Measurements from ENCODE around the gene LST1.

The LST1 gene

GRCh38 chr6:31620586-31621319 is 34.7 kb downstream of the LST1 start, which contains the start of gene PRRC2A:
TSS of gene PRRC2A (plus strand) at chr6:31620715. CDS start at chr6:31622790, 2,075 bp downstream.
- DNase-seq (ENCODE audit: low read depth) = peak; percentile 41

GRCh38 chr6:31621320-31621939 is 35.4 kb downstream of the LST1 start:
- no peak for DNase-seq (ENCODE audit: low read depth)

- DNase-seq (ENCODE audit: low read depth) = no peak
Observed at GRCh38 chr6:31621991-31622390, 35.9 kb downstream of the LST1 start.

- no peak for DNase-seq (ENCODE audit: low read depth)
Observed at GRCh38 chr6:31622684-31623091, 36.6 kb downstream of the LST1 start.

- DNase-seq (ENCODE audit: low read depth) = no peak
Observed at GRCh38 chr6:31624070-31624469, 38.0 kb downstream of the LST1 start.

GRCh38 chr6:31626952-31627351 is 40.9 kb downstream of the LST1 start:
- DNase-seq (ENCODE audit: low read depth) = no peak

- no peak for DNase-seq (ENCODE audit: low read depth)
Observed at GRCh38 chr6:31627690-31628287, 41.7 kb downstream of the LST1 start.

GRCh38 chr6:31629014-31629413 is 42.9 kb downstream of the LST1 start:
- no peak for DNase-seq (ENCODE audit: low read depth)

- DNase-seq (ENCODE audit: low read depth) = no peak
Observed at GRCh38 chr6:31630177-31630934, 44.3 kb downstream of the LST1 start.

GRCh38 chr6:31631209-31631608 is 45.1 kb downstream of the LST1 start:
- DNase-seq (ENCODE audit: low read depth) = no peak

GRCh38 chr6:31631681-31632278 is 45.7 kb downstream of the LST1 start:
- no peak for DNase-seq (ENCODE audit: low read depth)

- DNase-seq (ENCODE audit: low read depth) = no peak
Observed at GRCh38 chr6:31632279-31632946, 46.3 kb downstream of the LST1 start.

GRCh38 chr6:31633447-31633846 is 47.4 kb downstream of the LST1 start:
- DNase-seq (ENCODE audit: low read depth) = no peak

GRCh38 chr6:31634131-31634530 is 48.1 kb downstream of the LST1 start:
- no peak for DNase-seq (ENCODE audit: low read depth)

GRCh38 chr6:31634969-31635575 is 49.0 kb downstream of the LST1 start:
- DNase-seq (ENCODE audit: low read depth) = no peak

GRCh38 chr6:31636698-31637596 is 50.9 kb downstream of the LST1 start:
- no peak for DNase-seq (ENCODE audit: low read depth)
